ENCODE results near the gene RTTN.

The RTTN gene

DNA sequence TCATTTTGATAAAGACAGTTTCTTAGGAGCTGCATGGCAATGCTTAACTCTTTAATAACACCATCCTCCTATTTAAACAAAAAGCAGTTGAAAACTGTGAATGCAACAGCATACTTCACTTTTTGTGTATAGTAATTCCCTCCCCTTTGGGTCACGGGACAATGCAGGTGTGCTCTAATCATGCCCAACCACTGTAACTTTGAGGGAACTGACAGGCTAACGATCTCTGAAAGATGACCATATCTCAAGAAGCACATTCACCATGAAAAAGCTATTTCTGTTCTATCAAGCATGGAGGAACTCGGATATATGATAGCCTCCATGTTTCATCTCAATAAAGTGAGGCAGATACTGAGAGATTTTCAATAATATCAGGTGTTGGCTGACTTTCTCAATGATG, 176.8 kb downstream of the RTTN start:
- no peak for DNase-seq (ENCODE audit: low spot score)

DNA sequence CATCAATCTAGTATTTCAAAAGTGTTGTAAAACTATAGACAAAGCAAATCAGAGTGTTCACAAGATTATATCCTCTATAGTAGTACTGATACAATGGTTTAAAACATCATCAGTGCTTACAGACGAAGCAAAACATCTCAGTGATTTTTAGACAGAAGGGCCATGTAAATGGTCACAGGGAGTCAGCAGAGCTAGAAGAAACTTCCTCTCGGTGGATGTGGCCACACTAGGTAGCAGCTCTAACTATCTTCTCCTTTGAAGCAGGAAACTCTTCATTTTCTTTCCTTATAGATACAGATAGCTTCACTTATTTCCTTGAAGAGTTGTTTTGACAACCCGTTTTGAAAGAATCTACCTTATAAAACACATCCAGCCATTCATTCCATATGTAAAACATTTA, 177.4 kb downstream of the RTTN start:
- no peak for DNase-seq (ENCODE audit: low spot score)

DNA sequence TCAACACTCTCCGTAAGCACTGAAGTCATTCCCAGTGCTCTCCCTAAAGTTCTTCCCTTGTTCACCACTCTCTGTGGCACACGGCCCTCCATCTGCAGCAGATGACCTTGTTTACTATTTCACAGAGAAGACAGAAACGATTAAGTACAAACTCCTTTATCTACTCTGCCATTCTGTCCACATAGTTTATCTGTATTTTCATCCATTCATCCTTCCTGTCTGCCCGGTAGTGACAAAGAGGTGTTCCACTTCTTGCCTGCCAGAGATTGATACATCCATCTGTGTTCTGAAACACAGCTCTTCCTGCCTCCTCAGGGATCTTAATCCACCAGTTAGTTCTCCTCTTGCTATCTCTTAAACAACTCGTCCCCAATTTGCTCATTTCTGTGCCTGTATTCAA, 179.9 kb downstream of the RTTN start:
- DNase-seq (ENCODE audit: low spot score) = no peak

DNA sequence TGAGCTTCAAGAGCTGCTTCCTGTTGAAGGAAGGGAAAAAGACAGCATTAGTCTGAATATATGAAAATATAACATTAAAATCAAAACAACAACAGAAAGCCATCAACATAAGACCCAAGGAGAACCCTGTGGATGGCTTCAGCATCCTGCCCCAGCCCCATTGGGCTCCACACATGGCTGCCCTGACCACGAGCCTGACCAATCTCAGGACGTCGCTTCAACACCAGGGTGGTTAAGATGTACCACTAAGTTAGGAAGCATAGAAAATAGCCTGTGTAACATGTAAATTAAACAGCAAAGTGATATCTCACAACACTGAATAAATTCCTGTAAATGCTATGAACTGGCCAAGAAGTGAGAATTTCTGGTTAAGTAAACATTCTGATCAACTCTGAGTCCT, 180.7 kb downstream of the RTTN start:
- no peak for DNase-seq (ENCODE audit: low spot score)

DNA sequence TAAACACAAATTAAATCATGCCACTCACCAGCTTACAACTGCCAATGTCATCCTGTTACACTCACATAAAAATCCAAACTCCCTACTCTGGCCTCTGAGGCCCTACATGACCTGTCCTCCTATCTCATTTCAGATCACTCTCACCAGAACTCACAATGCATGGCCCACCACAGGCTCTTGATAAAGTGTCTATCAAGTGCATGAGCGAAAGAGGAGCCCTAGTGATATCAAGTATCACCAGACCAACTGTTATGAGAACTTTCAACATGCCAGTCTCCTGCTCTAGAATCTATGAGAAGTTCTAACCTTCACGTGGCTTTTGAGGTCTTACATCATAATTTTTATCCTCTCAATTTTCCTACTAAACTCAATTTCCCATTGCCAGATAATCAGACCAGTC, 181.4 kb downstream of the RTTN start:
- no peak for DNase-seq (ENCODE audit: low spot score)

DNA sequence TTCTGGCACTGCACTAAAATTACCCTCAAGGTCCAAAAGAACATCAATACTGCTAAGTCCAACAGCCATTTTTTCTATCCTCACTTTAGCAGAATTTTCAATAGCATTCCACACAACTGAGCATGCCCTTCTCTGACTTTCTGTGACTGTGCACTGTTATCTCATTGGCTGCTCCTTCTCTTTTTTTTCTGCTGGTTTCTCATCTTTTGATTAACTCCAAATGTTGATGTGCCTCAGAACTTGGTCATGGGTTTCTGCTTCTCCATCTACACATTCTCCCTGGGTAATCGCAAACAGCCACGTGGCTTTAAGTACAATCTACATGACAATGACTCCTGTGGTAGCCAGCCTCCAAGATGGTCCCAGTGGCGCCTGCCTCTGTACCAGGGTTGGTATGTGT, 182.9 kb downstream of the RTTN start:
- DNase-seq (ENCODE audit: low spot score) = no peak

DNA sequence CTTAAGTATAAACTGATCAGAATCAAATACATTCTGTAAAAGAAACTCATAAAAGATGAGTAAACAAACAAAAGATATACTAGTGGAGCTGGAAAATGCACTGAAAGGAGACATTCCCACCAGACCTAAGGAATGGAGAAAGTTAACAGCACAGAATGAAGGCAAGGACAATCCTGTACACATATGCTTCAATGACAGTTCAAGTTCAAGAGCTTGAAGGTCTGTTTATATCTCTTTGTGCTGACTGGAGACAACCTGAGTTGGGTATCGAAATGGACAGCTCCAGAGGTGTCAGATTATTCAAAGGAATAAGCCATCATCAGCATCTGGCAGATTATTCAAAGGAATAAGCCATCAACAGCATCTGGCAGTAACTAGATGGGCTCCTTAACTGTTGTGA, 184.0 kb downstream of the RTTN start:
- DNase-seq (ENCODE audit: low spot score) = no peak

DNA sequence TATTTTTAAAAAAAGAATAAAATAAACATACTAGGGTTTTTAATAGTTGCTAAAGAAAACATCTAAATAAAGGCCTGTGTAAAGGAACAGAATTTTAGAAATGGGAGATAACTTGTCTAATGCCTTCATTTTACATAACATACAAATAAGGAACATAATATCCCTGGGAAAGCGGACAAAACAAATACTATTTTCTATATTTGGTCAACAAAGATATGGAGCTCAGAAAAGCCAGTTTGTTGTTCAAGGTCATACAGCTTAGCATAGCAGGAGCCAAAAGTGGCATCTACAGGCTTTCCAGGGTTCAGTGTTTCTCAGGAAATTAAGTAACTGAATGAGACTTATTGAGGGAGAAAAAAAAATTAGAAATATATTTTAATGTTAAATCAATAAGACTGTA, 184.4 kb downstream of the RTTN start:
- DNase-seq (ENCODE audit: low spot score) = no peak

DNA sequence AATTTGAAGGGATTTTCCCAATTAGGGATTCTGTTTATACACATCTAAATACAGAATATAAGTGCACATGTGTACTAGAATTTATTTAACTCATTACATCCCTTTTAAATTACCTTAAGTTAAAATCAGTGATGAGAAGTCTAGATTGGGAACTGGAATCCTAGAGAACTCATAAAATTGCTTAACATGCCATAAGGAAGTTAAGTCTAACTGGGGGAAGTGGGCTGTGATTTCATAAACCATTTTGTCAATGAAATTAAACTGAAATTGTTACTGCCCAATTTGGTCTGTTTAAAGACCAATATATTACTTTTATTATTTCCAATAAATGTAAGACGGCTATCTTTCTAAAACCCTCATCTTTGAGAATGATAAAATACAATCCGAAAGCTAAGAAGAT, 185.5 kb downstream of the RTTN start:
- no peak for DNase-seq (ENCODE audit: low spot score)

DNA sequence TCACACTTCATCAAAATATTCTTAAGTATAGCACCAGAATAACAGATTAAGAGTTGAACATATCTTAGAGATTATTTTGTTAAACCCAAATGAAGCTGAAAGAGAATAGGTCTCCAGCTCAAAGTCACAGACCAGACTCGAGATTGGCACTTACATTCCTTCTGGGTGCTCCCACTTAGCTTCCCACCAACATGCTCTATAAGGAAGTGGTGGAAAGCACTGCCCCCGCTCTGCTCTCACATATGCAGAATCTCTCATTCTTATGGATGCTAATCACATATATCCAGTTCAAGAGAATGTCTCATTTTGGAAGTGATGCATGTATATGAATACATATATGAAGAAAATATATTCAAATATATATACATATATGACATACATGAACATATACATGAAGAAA, 186.4 kb downstream of the RTTN start:
- DNase-seq (ENCODE audit: low spot score) = no peak

DNA sequence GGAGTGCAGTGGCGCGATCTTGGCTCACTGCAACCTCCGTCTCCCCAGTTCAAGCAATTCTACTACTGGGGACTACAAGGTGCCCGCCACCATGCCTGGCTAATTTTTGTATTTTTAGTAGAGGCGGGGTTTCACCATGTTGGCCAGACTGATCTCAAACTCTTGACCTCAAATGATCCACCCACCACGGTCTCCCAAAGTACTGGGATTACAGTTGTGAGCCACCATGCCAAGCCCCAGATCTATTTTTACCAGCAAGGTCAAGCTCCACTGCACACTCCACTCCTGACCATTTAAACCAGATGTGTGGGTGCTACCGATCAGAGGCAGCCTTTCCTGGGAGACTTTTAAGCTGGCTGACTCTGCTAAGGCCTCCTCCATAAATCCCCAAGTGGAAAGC, 190.4 kb downstream of the RTTN start:
- no peak for DNase-seq (ENCODE audit: low spot score)

DNA sequence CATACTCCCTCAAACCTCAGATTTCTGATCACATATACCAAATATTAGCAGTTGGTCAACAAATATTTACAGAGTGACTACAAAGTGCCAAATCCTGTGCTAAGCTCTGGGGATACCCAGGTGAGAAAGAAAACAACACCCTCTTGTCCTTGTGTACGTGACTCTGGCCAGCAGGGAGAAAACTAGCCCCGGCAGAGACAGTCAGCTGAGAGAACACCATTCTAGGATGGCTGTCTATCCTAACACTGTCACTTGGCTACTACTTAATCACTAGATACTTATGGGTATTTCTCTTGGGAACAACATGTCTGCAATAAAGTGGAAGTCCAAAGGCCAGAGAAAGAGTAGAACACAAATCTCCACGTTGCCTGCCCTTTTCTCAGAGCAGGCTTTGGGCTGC, 199.9 kb downstream of the RTTN start:
- DNase-seq (ENCODE audit: low spot score) = no peak

DNA sequence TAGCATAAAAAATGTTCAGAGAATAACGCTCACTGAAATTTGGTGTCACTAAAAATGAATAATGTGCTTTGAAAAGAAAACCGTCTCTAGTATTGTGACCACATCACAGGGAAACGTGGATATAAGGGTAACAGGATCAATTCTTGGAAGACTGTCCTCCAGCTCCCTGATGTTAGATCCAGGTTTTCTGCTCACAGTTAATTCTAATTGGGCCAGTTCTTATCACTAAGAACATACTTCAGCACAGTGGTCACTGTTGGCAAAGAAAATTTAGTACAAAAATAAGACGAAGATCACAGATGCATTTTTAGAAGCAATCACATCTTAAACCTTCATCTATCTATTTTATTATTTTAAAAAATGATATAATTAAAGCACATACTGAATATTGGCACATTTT, 200.8 kb downstream of the RTTN start:
- no peak for DNase-seq (ENCODE audit: low spot score)

DNA sequence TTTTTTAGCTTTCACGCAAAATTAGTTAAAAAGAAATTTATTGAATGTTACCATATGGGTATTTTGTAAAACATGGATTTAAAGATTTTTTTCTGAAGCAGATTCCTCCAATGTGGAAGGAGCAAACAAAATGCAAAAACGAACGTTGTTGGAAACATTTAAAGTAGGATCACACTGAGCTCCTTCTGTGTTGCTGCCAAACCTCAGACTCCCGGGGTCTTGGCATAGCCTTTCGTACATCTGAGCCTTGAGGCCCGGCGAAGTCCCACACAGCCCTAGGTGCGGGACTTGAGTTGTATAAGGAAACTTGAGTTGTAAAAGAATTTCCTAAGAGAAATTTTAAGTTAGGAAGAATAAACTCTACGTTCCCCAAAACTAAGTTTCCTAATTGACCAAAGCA, 205.8 kb downstream of the RTTN start:
- DNase-seq (ENCODE audit: low spot score) = no peak

DNA sequence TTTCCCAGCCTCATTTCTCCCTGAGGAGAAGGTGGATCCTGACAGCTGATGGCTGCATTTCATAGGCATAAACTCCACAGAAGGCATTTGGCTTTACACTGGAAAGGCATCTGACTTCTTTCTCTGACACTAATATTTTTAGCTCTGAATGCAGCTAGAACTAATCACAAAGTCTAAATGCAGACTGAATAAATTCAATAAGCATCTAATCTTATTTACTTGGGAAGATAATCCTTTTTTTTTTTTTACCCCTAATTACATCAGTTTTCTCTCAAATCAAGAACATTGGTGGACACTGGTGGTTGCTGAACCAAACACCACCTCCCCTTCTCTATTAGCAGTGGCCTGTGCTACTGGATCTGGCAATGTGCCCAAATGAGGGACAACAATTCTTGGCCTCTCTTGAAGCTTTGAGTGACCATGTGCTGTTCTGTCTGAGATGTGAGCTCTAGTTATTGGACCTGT, 206.9 kb downstream of the RTTN start:
- DNase-seq (ENCODE audit: low spot score) = no peak

DNA sequence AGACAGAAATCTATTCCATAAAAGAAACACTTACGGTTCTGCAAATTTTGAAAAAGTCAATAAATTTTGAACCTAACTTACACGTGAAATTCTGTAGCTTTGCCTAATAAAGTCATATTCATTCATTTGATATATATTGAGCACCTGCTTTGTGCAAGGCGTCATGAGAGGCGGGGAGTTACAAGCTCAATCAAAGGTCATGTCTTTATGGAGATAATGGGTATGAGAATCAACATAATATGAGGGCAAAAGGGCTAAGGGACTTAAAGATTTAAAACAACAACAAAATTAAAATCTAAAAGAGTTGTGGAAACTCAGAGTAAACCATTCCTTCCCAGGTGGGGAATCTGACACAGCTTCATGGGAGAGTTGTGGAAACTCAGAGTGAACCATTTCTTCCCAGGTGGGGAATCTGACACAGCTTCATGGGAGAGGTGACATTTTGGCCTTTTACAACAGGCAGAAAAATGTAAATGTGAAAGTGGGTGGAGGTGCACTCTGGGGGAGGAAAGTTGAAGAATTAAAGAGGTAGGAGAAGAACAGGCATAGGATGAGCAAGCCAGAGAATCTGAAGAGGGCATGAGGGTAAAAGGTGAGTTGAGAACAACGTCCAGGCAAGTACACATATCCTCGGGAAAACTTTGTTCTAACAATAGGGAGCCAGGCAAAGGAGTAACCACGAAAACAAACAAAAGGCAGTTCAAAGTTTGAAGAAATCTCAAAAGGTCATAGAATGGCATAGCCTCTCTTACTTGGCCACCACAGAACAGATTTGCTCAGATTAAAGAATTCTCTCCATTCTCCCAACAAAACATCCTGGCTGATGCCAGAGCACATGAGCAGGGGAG, 208.3 kb downstream of the RTTN start:
- no peak for DNase-seq (ENCODE audit: low spot score)

DNA sequence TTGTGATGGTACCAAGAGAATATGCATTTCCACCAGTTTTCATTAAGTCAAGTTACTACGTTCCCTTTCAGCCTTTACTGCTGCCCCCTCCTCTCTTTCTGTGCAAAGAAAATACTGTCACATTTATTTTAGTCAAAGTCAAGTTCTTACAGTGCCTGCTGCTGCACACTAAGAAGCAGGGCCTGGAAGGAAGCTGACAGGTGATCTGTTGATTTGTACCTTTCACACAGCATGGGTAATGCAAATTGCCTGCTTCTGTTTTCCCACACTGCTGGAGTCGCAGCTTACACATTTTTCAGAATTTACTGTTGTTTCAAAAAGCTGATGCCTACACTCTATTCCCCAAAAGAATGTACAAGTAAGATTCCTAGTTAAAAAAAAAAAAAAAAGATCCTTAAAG, 209.1 kb downstream of the RTTN start:
- no peak for DNase-seq (ENCODE audit: low spot score)

DNA sequence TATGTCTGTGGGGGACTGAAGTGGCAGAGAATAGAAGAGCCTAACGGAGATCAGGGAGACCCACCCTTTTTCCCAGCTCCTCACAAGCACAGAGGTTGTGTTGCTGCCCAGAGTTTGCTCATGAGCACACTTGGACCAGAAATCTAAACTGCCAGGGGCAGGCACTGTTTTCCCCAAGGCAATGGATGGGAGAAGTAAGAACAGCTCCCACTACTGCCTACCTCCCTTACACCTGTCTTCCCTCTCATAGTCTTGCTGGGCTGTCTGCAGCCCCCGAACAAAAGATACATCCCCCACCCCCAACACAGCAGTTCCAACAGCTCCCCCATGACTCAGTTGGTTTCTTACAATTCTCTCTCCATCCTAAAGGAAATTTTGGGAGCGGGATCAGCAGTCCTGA, 209.7 kb downstream of the RTTN start:
- DNase-seq (ENCODE audit: low spot score) = no peak

DNA sequence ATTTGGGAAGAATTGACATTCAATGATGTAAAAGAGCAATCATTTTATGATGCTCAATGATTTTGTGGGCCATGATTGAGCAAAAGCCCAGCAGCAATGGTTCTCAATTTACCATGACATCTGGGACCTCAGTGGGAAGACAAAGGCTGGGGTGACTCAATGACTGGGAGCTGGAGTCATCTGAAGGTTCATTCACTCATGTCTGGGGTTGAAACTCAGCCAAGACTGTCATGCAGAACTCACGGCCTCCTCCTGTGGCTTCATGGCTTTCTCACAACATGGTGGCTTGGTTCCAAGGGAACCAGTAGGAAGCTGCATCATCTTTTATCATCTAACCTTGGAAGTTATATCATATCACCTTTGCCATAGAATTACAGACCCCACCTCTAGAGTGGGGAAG, 212.7 kb downstream of the RTTN start:
- DNase-seq (ENCODE audit: low spot score) = no peak

DNA sequence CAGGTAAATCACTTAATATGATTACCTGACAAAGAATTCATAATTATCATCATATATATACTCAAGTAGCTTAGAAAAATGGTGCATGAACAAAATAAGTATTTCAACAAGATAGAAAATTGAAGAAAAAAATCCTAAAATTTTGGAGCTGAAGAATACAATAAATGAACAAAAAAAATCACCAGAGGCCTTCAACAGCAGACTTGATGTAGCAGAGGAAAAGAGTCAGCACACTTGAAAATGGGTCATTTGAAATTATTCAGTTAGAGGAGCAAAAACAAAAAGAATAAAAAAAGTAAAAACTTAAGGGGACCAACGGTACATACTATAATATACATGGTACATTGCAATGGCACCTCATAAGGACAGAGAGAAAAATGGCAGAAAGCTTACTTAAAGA, 217.6 kb downstream of the RTTN start:
- no peak for DNase-seq (ENCODE audit: low spot score)

DNA sequence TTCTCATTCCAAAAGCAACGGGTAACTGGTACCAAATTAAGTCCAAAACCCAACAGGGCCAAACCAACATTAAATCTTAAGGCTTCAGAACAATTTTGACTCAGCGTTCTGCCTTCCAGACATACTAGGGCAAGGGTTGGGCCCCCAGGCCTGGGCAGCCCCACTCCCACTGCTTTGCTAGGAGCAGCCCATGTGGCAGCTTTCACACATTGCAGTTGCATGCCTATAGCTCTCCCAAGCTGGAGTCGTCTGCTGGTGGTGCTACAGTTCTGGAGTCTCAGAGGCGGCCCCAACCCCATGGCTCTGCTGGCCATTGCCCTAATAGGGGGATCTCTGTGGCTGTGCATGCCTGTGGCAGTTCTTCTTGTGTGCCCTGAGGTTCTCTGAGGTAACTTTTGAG, 220.2 kb downstream of the RTTN start:
- no peak for DNase-seq (ENCODE audit: low spot score)

DNA sequence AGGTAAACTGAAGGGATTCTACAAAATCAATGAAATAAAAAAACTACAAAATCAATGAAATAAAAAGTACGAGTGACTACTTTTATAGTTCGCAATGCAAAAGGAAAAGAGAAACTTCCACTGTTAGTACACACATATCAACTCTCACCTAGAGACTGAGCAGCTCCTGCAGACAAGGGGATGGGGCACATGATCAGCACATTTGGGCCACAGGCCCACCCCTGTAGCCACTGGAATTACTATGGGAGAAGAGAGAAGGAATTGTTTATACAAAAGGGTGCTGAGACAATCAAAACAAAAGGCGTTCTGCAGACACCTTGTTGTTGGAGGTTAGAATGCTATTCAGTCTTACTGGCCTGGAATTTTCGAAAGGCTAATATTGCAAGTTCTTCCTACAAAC, 223.1 kb downstream of the RTTN start:
- no peak for DNase-seq (ENCODE audit: low spot score)

DNA sequence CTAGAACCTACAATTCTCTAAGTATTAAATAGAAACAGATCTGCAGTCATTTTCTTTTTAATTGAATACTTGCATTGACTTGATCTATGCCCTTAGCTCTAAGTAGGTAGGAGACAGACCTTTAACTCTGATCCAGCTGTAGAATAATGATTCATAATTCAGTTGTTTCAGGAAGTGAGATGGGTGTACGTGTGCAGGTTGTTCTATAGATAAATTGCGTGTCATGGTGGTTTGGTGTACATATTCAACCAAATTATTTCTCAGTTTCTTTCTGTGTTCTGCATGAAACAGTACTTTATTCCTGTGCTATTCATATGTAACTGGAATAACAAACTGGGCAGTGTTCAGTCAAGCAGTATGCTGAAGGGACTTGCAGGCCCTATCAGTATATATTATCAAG, 223.5 kb downstream of the RTTN start:
- no peak for DNase-seq (ENCODE audit: low spot score)

DNA sequence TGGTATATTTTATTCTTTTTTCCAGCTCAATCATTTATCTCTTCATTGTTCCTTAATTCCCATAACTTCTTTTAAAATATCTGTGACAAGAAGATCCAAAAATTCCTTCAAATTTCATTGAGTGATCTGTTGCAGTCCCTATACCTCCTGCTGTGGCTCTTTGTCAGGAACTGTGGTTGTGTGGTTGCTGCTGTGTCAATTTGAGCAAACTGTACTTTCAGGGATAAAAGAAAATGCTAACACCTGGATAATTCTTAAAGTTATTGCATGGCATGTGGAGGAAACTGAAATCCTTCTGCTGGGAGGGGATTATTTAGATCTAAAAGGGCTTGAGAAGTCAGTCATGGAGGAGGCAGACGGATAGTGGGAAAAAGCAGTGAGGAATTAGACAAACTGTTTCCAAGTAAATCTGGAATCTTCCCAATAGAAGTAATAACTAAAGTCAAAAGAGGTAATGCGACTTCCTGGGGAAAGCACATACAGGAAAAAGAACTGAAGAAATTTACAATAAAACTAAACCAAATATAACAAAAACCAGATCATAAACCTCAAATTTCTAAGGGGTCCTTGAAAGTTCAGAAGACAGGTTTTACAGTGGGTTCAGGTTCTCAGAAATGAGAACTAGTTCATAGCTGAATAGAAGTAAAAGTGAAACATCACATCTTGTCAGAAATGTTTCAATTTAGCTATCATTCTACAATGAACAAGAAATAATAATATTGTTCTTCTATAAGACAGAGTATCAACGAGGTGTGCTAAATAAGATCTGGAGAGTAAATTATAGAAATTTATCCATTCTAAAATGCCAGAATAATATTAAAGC, 224.3 kb downstream of the RTTN start:
- DNase-seq (ENCODE audit: low spot score) = no peak

Data from D341Med (cell line).